ENCODE results near the gene VIL1.

DNA sequence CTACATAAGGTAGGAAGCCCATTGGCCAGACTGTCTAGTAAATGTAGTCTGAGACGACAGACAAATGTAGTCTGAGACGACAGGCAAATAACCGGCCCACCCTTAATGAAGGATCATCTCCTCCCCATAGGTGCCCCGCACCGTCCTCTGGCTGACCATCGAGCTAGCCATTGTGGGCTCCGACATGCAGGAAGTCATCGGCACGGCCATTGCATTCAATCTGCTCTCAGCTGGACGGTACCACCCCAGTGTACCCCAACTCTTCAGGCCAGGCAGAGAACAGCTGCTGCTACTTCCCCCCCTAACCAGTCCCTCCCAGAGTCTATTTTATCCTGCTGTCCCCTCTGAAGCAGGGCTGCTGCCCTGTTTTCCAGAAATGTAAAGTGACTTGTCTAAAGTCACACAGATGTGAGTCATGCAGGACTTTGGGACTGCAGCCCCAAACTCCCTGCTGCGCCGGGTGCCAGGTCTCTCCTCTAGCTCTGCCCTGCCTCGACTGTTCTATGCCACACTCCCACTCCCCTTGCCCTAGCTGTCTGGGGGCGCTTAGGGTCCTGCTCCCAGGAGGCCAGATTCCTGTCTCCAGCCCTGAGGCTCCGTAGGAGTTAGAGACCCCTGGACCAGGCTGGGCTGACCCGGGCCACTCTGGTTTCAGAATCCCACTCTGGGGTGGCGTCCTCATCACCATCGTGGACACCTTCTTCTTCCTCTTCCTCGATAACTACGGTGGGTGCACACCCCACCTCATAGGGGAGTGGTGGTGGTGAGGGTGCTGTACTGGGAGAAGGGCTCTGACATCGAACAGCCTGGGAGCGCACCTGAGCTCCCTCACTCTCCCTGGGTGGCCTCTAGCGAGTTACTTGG, 32.2 kb upstream of the VIL1 start:
- TF ChIP-seq, protein P1, sequence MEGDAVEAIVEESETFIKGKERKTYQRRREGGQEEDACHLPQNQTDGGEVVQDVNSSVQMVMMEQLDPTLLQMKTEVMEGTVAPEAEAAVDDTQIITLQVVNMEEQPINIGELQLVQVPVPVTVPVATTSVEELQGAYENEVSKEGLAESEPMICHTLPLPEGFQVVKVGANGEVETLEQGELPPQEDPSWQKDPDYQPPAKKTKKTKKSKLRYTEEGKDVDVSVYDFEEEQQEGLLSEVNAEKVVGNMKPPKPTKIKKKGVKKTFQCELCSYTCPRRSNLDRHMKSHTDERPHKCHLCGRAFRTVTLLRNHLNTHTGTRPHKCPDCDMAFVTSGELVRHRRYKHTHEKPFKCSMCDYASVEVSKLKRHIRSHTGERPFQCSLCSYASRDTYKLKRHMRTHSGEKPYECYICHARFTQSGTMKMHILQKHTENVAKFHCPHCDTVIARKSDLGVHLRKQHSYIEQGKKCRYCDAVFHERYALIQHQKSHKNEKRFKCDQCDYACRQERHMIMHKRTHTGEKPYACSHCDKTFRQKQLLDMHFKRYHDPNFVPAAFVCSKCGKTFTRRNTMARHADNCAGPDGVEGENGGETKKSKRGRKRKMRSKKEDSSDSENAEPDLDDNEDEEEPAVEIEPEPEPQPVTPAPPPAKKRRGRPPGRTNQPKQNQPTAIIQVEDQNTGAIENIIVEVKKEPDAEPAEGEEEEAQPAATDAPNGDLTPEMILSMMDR (optimal IDR thresholded peaks at IDR 0.05 in 1 of 3, IDR thresholded peaks at IDR 0.05 in 1 of 3, conservative IDR thresholded peaks at IDR 0.05 in 1 of 3; ENCODE audit: extremely low read depth in 1 of 3, insufficient read depth in 2 of 3, low read length in 3 of 3) = no peak
- TF ChIP-seq EZH2 (IDR thresholded peaks at IDR 0.05; ENCODE audit: low read length) = no peak
